Upper lobe of left lung (tissue), 4 donors: Measurements from ENCODE around the gene AGO3.

Experiments
- EP300 ChIP-seq, 4 donors: sonication (generic); formaldehyde crosslinking; IDR thresholded peaks; one replicate each; pipeline ENCODE4 v1.5.1; 2017; ENCODE audit warnings: antibody characterized with exemption in 4 of 4, control low read depth in 2 of 4
- POLR2A ChIP-seq, 4 donors: fragments of 450-650 bp; IDR thresholded peaks; one replicate each; pipeline ENCODE4 v1.5.1; 2016 to 2017; ENCODE audit warnings: antibody characterized with exemption in 4 of 4, mild to moderate bottlenecking in 2 of 4
- TF ChIP-seq, protein P1 (sequence below), 6 experiments: fragments of 450-650 bp in 4 of 6; fragments of 200-600 bp in 2 of 6; sonication (generic) in 2 of 6; IDR thresholded peaks; one replicate each; pipeline ENCODE4 v1.5.1; 2016 to 2019; ENCODE audit warnings: antibody characterized with exemption in 6 of 6

DNA sequence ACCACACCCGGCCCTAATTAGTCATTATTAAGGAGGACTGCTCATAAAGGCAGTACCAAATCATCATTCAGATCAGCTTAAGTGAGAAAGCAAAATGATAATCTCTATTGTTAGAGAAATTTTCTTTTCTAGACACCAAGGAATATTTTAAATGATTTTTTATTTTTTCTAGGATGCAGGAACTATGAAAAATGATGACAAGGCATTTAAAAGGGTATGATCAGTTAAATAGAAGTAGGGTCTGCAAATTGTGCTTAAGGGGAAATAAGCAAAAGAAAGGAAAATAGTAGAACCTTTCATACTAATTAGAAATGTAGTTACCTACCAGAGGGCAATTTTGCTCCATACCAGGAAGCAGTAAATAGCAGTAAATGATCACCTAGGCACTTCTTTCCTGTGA lies 131.4 kb downstream of the AGO3 start:
- TF ChIP-seq, protein P1, sequence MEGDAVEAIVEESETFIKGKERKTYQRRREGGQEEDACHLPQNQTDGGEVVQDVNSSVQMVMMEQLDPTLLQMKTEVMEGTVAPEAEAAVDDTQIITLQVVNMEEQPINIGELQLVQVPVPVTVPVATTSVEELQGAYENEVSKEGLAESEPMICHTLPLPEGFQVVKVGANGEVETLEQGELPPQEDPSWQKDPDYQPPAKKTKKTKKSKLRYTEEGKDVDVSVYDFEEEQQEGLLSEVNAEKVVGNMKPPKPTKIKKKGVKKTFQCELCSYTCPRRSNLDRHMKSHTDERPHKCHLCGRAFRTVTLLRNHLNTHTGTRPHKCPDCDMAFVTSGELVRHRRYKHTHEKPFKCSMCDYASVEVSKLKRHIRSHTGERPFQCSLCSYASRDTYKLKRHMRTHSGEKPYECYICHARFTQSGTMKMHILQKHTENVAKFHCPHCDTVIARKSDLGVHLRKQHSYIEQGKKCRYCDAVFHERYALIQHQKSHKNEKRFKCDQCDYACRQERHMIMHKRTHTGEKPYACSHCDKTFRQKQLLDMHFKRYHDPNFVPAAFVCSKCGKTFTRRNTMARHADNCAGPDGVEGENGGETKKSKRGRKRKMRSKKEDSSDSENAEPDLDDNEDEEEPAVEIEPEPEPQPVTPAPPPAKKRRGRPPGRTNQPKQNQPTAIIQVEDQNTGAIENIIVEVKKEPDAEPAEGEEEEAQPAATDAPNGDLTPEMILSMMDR (IDR thresholded peaks at IDR 0.05), result no peak
- TF ChIP-seq POLR2A (IDR thresholded peaks at IDR 0.05), result no peak
- TF ChIP-seq EP300 (IDR thresholded peaks at IDR 0.05), result no peak
